Ureter (tissue), 1 donor: ENCODE measurements around the gene TRABD2B. TPM values are rescaled to one million over a fixed set of nuclear protein-coding genes. Genes with fewer than 3 reads are reported as not detected.

Experiments
- DNase-seq: peaks from one replicate; pipeline ENCODE4 v3.0.0-alpha.2; 2020; ENCODE audit warnings: low spot score
- total RNA-seq: library from RNA; stranded (reverse); gene quantifications from one replicate; pipeline ENCODE4 v1.2.4, GENCODE V29; 2023
- donor health status: DM: yes; HTN: yes; CAD: no.

The TRABD2B gene
- total RNA-seq = 4.6 TPM

DNA sequence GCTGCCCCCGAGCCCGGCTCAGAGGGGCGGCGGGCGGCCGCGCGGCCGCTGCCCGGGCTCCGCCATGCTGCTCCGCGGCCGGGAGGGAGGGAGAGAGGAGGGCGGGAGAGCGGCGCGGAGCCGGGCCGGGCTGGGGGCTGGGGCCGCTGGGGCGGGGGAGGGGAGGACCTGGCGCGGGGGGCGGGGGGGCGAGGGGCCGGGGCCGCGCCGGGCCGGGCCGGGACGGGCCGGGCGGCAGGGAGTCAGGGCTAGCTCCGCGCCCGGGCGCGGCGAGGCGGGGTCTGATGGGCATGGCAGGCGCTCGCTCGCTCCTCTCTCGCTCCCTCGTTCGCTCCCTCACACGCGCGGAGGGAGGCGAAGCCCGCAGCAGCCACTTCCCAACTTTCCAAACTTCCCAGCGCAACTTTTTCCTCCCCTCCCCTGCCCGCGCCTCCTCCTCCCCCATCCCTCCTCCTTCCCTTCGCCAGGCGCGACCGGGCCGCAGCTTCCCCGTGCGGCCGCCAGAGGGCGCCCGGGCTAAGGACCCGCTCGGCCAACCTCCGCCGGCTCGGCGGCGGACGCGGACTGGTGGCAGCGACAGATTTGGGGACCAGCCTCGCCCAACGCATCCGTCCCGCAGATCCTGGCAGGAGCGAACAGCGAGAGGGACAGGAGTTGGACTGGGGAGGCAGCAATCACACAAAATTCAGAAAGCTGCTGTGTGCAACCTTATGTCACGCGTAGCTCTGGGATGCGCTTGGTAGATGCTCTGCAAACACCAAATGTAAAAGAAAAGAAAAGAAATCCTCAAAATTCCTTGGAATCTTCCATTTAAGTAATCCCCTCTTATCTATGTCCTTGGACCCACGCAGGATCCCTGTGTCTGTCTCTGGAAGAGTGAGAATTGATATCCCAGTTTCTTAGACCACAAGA lies at the start of gene TRABD2B:
TSS of gene TRABD2B (minus strand) at position 97 of the 912 bp plus-strand sequence.
- DNase-seq = peak; percentile 84

DNA sequence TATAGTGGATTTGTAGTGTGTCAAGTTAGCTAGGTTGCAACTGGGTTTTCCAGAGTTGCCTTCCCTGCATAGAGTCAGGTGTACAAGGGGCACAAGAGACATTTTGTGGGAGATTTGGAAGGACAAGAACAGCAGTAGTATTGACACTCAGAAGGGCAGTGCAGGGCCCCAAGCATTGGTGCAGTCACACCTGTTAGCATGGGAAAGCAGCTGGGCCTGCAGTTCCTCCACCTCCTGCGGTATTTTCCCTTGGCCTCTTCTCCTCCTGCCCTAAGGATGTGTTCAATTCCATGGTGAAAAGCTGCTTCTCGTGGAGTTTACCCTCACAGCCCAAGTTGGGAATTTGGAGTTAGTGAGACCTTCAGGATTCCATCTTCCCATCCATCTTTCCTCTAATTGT lies 47.1 kb upstream of the TRABD2B start:
- DNase-seq = no peak

DNA sequence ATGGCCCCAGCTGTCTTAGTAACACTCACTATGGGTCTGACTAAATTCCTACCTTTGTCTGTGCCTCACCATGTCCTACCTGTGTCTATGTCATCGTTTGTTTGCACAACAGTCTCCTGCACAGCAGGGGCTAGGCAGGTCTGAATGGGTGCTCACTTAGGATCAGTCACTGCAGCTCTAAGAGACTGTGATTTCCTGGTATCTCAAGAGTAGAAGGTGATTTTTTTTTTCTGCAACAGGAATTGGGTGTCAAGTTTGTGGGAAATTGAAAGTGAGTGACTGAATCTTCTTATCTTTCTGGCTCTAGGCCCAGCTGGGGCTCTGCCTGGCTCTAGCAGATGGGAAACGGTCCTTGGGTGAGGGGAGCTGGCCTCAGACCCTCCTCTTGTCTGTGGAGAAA lies 46.4 kb upstream of the TRABD2B start:
- no peak for DNase-seq

DNA sequence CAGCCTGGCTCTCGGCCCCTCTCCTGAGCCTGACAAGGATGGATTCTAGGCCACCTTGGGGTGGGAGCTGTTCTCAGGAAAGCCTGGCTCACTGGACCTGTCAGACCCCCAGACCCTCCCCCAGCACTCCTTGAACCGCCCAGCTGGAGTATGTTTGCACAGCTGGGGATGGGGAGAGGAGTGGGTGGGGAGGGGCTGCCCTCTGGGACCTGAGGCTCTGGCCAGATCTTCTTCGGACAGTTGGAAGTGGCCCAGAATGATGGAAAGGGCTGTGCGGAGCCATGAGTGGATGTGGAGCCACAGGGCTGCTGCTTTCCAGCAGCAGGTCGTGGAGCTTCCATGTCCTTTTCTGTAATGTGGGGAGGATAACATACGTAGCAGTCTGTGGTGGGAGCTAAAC lies 43.0 kb upstream of the TRABD2B start:
- no peak for DNase-seq

DNA sequence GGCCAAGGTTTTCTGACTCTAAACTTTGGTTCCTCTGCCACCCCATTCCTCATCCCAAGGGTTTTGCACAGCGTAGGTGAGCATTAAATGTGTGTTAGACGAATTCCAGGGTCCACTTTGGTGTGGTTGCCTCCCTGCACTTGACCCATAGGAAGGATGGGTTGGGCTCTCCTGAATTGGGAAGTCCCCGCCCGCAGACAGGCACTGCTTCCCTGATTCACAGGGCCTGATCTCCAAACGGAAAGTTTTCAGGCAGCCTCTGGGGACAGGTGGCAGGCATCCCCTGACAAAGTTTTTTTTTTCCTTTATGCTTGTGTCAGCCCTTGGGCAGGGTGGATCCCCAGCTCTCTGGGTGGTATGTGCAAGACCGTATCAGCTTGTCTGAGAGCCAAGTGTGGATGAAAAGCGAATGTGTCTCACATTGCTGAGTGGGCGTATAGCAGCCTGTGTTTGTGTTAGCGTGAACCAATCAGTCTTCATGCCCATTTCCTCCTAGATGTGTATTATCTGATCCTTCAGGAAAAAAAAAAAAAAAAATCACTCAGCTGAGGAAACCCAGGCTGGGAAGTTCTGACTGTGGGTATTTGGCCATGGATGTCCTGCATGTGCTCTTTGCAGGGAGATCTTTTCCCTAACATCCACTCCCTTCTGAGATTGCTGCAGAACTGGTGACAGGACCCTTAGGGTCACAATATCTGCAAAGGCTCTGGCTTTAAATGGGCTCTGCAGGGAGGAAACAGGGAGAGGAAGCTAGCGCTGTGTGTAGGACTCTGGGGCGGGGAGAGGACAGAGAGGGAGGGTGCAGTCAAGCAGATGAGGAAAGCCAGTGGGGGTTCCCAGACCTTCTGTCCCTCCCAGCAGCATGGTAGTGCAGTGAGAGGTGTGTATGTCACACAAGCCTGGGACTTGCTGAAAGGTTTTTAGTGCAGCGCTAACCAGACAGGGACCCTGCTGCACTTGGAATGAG lies 42.2 kb upstream of the TRABD2B start:
- DNase-seq = no peak

DNA sequence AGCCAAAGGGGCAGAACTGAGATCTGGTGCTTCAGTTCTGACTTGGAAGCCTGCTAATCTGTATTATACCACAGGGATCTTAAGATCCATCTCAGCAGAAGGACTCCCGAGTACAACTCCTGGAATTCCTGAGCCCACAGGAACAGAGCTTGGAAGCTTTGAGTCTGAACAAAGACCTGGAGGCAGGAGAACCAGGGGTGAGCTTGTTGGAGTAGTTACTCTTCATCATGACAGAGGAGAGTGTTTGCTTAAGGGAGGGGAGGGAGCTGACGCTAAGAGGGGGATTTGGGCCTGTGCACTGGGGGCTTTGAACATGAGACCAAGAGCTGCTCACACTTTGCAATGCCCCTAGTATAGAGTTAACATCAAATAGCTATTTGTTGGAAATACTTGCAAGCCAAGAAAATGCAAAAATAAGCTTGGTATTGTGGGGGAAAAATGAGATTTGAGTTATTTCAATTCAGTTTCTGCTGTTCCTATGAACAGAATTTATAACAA lies 41.1 kb upstream of the TRABD2B start:
- no peak for DNase-seq

DNA sequence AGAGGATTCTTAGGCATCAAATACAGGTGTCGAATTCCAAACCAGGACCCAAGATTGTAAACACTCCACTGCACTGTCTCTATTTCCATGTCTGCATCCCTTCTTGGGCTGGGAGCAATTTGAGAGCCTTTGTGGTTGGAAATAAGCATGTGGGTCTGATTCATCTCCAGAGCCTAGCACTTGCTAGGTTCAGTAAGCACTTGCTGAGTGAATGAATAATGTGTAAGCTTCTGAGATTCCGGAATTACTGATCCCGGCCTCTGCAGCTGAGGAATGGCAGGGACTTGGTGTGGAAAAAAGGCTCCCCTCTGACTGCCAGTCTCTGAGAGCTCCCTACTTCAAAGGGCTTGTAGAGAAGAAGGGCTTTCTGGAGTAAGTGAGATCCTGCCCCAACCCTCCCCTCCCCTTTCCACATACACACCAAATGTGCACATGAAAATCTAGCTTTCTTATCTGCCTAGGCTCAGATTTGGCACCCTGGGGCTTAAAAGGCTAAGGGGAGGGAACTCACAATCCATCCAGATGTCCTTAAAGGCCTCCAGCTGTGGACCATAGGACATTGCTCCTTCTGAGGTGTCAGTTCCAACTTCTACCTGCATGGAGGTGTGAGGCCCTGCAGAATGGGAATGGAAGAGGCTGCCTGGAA lies 39.6 kb upstream of the TRABD2B start:
- DNase-seq = no peak

DNA sequence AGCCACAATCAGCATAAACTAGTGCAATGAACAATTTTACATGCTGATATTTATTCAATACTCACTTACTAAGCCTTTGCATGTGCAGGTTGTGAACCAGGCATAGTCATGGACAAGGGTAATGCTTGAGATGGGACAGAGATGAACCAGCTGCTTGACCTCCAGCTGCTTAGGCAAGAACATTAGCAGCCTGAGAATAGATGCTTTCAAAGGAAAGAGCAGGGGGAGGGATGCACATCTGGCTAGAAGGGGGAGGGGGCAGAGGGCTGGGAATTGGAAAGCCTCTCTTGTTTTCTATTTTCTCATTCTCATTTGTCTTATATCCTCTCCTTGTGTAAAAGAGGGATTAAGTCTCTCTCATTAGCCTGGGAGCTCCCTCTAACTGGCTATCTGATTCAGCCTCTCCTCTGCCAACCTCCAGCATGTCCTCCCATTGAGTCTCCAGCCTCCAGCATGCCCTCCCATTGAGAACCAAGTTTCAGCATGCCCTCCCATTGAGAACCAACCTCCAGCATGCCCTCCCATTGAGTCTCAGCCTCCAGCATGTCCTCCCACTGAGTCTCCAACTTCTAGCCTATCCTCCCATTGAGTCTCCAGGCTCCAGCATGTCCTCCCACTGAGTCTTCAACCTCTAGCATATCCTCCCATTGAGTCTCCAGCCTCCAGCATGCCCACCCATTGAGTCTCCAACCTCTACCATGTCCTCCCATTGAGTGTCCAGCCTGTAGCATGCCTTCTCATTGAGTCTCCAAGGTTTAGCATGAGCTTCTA lies 38.4 kb upstream of the TRABD2B start:
- no peak for DNase-seq

DNA sequence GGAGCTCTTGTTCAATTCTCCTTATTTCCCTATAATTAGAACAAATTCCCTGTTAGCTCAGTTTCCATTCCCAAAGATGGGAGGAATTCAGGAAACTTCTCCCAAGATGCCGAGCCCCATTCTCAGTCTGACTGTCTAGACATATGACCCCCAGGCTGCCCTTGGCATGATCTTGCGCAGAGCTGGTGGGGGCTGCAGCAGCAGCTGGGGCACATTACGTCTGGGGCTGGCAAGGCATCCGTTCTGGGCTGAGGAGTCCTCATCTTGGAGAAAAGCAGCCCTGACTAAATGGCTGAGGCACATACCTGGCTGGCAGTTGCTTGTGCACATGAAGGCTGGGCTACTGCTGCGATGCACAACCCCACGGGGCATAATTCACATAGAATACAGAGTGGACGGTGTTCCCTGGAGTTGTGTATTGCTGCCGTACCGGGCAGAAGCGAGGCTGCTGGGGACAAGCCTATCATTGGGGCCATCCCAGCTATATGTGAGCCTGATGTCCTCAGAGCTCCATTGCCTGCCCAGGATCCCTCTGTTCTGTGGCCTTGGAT lies 36.4 kb upstream of the TRABD2B start:
- no peak for DNase-seq

DNA sequence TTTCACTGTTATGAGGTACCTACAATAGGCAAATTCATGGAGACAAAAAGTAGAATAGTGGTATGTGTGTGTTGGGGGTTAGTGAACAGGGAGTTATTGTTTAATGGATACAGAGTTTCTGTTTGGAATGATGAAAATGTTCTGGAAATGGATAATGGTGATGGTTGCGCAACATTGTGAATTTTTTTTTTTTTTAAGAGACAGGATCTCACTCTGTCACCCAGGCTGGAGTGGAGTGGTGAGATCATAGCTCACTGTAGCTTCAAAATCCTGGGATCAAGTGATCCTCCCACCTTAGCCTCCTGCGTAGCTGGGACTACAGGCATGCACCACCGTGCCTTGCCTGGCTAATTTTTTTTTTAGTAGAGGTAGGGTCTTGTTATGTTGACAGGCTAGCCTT lies 34.5 kb upstream of the TRABD2B start:
- DNase-seq = no peak

DNA sequence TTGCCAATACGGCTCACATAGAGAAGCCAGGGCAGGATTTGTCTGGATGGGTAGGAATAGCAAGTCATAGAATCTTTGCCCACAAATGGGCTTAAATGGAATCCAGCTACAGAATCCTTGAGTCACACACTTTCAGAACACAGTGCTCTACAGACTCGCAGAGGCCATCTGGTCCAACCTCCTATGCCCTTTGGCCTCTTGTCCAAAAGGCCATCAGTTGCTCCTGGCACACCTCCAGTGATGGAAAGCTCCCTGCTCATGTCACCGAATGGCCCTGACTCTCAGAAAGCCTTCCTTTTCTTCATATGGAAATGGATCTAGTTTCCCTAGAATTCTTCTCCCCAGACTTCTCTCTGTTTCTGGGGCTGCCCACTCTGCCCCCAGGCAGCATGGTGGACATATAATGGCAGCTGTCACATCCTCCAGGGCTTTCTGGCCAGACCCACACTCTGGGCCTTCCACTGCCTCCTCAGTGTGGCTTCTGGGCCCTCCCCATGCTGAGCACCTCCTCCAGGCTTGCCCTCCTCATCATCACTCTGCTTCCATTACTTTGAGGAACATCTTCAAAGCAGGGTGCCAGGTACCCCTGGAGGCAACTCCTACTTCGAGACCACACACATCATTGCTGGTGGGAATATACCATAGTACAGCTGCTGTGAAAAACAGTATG lies 33.6 kb upstream of the TRABD2B start:
- DNase-seq = no peak

DNA sequence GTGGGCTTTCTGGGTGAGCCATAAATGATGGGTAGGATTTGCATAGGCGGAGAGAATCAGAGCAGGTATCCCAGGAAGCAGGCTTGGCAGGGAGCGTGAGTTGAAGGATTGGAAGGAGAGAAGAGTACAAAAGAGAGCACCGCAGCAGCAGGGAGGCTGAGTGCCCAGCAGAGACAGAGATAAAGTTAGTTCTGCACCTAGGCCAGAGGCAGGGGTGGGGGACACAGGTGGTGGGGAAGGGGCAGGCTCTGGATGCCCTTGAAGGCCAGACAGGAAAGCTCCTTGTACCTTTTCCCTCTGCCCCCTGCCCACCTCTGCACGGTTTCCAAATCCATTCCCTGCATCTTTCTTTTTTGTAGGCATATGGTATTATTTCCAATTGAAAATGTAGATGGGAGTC lies 33.0 kb upstream of the TRABD2B start:
- no peak for DNase-seq

DNA sequence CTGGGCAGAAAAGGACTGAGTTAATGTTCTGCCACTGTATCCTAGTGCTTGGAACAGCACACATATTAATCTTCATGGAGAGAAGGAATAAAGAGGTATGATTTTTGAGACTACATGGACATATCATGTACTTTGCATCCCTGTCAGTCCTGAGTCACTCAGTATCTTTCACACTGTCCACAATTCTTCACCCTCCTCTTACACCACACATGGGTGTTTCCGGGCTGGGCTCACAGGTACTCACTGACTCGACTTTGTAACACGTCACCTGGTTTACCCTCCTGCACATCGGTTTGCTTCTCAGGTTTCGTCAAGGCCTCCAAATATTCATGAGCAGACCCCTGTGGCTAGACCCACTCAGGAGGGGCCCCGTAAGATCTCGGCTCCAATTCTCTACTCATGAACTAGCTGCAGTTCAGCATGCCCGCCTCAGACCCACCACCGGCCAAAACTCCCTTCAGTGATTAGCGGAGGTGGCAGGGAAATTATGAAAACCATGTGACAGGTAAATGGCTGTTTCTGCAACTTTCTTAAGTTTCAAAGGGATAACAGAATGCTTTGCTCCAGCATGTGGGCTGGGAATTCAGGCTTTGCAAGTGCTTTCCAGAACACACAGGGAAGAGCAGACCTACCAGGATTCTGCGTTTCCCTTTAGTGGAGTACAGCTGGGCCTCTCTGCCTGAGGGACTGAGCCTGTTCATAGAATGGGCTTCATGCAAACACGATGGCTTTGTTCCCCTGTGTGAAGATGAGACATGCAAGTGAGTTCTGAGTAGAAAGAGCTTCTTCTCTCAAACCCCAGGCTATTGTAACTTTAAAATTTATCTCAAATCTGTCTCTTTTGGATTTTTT lies 31.3 kb upstream of the TRABD2B start:
- DNase-seq = no peak

DNA sequence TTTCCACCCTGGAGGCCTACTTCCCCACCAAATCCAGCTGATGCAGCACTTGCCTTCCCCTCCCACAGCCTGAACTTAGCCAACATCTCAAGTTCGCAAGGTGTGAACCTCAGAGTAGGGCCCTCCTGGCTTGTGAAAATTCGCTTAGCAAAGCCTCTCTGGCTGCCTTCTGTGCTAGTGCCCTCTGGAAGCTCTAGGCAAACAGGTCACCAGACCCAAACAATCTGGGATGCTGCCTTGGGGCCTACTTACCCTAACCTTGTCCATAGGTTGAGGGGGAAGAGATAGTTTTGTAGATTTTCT lies 30.3 kb upstream of the TRABD2B start:
- DNase-seq = no peak

DNA sequence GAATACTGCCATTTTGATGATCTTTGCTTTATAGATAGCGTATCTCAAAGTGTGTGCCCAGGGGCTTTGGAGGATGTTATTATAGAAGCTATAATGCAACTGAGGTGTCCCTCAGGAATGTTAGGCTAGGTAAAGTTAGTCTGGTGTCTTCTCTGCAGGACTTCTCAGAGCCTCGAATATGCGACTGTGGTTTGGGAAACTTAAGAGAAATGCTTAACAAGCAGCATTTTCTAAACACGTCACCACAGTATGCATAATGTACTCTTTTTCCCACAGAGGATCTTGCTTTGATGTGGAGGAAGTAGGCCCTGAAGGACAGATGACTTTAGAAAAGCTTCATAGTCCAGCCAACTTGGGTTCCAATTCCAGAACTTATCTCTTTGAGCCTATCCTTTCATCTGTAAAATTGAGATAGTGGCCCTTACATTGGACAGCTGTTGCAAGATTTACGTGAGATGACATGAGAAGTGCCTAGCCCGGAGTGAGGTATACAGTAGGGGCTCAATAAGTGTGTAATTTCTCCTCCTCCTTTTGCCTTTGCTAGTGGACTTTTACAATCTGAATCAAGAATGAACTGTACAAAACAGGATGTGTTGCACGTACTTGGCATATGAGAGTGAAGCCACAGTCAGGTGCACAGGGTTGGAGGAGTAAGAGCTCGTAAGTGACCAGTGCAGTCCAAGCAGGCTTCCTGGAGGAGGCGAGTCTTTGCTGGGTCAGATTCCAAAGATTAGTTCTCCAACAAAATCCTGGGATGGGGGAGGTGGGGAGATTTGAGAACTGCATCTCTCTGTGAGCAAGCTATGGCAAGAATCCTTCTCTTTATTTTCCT lies 29.7 kb upstream of the TRABD2B start:
- DNase-seq = no peak

DNA sequence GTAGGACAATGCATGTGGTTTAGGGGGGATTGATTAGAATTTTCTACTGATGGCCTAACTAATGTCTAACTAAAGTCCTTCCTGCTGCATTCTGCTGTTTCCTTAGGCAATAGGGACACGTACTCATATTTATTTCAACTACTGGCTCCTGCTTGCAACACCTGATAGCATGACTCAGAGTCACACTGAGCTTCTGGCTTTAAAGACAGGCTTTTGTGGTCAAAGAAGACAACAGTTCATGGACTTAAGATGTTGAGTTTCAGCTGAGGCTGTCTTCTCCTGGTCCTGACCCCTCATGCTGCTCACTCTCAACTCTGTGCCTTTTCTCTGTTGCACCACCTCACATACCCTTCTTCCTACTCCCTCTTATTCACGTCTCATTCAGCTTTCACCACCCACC lies 29.1 kb upstream of the TRABD2B start:
- DNase-seq = no peak

DNA sequence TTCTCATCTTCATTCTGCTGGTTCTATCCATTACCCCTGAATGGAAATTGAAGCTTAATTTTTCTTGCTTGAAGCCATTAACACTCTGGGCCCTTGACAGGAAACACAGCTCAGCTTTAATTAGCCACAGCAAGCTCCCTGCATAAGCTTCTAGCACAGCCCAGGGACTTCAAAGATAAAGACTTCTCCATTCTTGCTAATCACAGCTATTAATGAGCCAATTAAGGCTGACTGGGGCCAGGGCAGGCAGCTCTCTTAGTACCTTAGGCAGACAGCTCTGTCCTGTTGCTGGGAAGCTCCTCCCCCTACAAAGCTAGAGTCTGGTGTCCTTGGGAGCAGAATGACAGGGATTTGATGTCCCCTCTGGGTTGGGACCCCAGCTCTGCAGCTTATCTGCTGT lies 27.9 kb upstream of the TRABD2B start:
- DNase-seq = no peak

DNA sequence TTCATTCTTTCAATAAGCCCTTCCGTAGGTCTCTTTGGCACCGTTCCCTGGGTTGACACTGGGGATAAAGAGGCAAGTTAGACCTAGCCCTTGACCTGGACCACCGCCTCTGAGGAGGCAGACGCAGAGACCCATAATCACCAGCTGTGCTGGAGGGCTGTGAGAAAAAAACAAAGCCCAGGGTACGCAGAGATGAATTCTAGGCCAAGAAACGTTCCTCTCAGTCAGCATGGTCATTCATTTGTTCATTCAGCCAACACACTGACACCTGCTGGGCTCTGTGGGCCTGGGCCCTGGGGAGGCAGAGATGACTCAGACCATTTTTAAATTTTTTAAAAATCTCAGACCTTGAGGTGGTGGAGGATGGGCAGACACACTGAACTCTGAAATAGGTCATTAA lies 26.3 kb upstream of the TRABD2B start:
- no peak for DNase-seq

DNA sequence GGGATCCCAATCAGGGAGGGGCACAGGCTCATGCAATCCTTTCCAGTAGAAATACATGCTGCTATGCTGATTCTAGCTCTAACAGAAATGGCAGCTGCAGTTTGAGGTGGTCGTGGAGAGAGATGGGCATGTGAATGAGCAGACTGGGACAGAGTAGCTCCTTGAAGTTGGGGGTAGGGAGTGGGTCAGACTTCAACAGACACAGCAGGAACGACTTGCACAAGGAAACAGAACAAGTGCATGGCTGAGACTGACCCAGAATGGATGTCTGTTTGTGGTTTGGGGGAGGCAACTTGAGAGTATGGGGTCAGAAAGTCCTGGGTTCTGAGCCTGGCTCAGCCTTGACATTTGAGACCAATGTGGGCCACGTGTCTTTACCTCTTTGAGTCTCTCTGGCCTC lies 25.1 kb upstream of the TRABD2B start:
- DNase-seq = no peak
